Uterus (tissue), 4 donors: ENCODE data around the gene DOCK6. TPM values are rescaled to one million over a fixed set of nuclear protein-coding genes. Genes with fewer than 3 reads are reported as not detected.
A peak's percentile ranks its signal among the peaks of the same experiment; 100 is the strongest.
"Not testable (repeated sequence)": the region's sequence is repeated elsewhere in the genome, so short reads cannot be mapped to it uniquely, and the experiment has no call there.

Experiments used
- DNase-seq, 2 donors: peaks; one replicate each; pipeline ENCODE4 v3.0.0-alpha.2; 2019 to 2020
- H3K27ac ChIP-seq, 2 donors: fragments of 200-600 bp; sonication (generic); 1 replicate in 1 of 2; 2 replicates in 1 of 2; pipeline ENCODE4 v1.5.1; 2016 to 2018
- H3K27me3 ChIP-seq, 2 donors: fragments of 200-600 bp; sonication (generic); one replicate each; pipeline ENCODE4 v1.5.1; 2018 to 2019; ENCODE audit warnings: control low read depth in 1 of 2
- H3K36me3 ChIP-seq, 2 donors: fragments of 200-600 bp; sonication (generic); one replicate each; pipeline ENCODE4 v1.5.1; 2019; ENCODE audit warnings: control low read depth in 1 of 2
- H3K4me1 ChIP-seq, 2 donors: fragments of 200-600 bp; sonication (generic); one replicate each; pipeline ENCODE4 v1.5.1; 2018 to 2019; ENCODE audit warnings: control low read depth in 1 of 2
- H3K4me3 ChIP-seq, 2 donors: fragments of 200-600 bp; sonication (generic); 1 replicate in 1 of 2; 2 replicates in 1 of 2; pipeline ENCODE4 v1.5.1; 2018 to 2019; ENCODE audit warnings: mild to moderate bottlenecking in 1 of 2
- H3K9me3 ChIP-seq, 2 donors: fragments of 200-600 bp; sonication (generic); one replicate each; pipeline ENCODE4 v1.5.1; 2019; ENCODE audit warnings: control low read depth in 1 of 2
- POLR2A ChIP-seq, 2 donors: fragments of 450-650 bp; IDR thresholded peaks; one replicate each; pipeline ENCODE4 v1.6.1; 2016; ENCODE audit warnings: antibody characterized with exemption in 2 of 2, mild to moderate bottlenecking in 1 of 2, moderate library complexity in 1 of 2
- intact Hi-C: fragments of 100-400 bp; cut with DNase I; formaldehyde crosslinking; loops from one replicate; pipeline ENCODE4 v1.15.1; 2023; ENCODE audit warnings: low total_unique reads
- total RNA-seq, 4 donors: library from RNA; depleted of rRNA in 3 of 4; stranded (reverse); fragments of >200 nt in 3 of 4; gene quantifications; one replicate each; pipeline versions ENCODE4 v1.1.0 to v1.2.4, GENCODE V29; 2014 to 2023
- TF ChIP-seq, protein P1 (sequence below), 4 experiments: fragments of 200-600 bp in 2 of 4; fragments of 450-650 bp in 2 of 4; sonication (generic) in 2 of 4; IDR thresholded peaks; one replicate each; pipeline ENCODE4 v1.5.1; 2016 to 2019; ENCODE audit warnings: antibody characterized with exemption in 4 of 4, mild to moderate bottlenecking in 2 of 4, moderate library complexity in 1 of 4
- donor health status: DM: yes; HTN: yes; CAD: no.

Gene DOCK6
- total RNA-seq, 4 donors from 2014 or later = 13.5 to 89.4 (median 38.6) TPM

DNA sequence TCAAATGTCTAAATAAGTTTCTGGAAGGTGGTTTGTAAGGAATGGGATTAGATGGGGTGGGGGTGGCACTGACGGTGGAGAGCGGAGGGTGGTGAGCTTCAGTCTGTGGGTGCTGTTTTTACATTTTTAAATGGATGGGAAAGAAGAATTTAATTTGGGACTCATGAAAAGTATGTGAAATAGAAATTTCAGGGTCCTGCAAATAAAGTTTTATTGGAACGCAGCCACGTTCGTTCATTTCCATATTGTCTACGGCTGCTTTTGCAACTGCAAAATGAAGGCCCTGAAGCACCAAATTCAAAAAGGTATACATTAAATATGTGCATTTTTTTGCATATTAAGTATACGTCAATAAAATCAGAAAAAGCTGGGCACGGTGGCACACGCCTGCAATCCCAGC, 74.9 kb downstream of the DOCK6 start:
- H3K27me3 ChIP-seq = no peaks in the 10 kb centered on the region
- no peaks in the 10 kb centered on the region for H3K9me3 ChIP-seq
- intact Hi-C loops = no loop called here
- H3K4me3 ChIP-seq = no peak overlapping the region
- DNase-seq = no peak
- H3K27ac ChIP-seq = peak overlapping the region; percentile 98 to 99
- peaks cover 12 to 23% of the 10 kb centered on the region in 2 donors for H3K4me1 ChIP-seq
- no peaks in the 10 kb centered on the region for H3K36me3 ChIP-seq
- TF ChIP-seq POLR2A (IDR thresholded peaks at IDR 0.05) = no peak
- TF ChIP-seq, protein P1, sequence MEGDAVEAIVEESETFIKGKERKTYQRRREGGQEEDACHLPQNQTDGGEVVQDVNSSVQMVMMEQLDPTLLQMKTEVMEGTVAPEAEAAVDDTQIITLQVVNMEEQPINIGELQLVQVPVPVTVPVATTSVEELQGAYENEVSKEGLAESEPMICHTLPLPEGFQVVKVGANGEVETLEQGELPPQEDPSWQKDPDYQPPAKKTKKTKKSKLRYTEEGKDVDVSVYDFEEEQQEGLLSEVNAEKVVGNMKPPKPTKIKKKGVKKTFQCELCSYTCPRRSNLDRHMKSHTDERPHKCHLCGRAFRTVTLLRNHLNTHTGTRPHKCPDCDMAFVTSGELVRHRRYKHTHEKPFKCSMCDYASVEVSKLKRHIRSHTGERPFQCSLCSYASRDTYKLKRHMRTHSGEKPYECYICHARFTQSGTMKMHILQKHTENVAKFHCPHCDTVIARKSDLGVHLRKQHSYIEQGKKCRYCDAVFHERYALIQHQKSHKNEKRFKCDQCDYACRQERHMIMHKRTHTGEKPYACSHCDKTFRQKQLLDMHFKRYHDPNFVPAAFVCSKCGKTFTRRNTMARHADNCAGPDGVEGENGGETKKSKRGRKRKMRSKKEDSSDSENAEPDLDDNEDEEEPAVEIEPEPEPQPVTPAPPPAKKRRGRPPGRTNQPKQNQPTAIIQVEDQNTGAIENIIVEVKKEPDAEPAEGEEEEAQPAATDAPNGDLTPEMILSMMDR (IDR thresholded peaks at IDR 0.05) = no peak

DNA sequence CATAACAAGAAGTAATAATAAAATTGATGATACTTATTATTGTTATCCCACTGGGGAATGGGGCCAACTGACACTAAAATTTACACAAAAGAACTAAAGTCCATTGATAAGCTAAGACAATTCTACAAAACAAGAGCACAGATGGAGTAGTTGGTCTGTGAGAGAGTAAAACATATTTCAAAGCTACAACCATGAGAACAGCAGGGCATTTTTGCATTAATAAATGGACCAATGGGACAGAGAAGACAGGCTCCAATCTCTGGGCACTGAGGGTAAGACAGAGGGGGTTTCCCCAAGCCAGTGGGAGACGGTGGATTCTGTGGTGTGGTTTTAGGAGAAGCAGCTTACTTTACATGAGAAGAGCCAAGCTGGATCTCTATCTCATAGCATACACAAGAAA, 79.3 kb downstream of the DOCK6 start:
- Histone ChIP-seq H3K27me3 (no peaks in the 10 kb centered on the region), H3K9me3 (no peaks in the 10 kb centered on the region), H3K27ac (peak overlapping the region; percentile 98 to 99), H3K4me1 (peaks cover 11 to 31% of the 10 kb centered on the region in 2 donors), H3K36me3 (no peaks in the 10 kb centered on the region), H3K4me3 (no peak overlapping the region)
- intact Hi-C loops = no loop called here
- TF ChIP-seq POLR2A (IDR thresholded peaks at IDR 0.05) = no peak
- TF ChIP-seq, protein P1 (IDR thresholded peaks at IDR 0.05) = no peak
- DNase-seq = no peak

DNA sequence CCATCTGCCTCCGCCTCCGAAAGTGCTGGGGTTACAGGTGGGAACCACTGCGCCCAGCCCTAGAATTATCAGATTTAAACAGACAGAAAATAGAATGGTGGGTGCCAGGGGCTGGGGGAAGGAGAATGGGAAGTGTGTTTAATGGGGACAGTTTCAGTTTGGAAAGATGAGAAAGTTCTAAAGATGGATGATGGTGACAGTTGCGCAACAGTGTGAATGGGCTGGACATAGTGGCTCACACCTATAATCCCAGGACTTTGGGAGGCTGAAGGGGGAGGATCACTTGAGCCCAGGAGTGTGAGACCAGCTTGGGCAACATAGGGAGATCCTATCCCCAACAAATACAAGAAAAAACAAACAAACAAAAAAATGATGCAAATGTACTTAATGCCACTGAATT, 80.8 kb downstream of the DOCK6 start:
- peaks cover 8 to 31% of the 10 kb centered on the region in 2 donors for H3K4me1 ChIP-seq
- H3K4me3 ChIP-seq = no peak overlapping the region
- H3K27ac ChIP-seq = peak overlapping the region; percentile 98 to 99
- TF ChIP-seq, protein P1 (IDR thresholded peaks at IDR 0.05) = no peak
- no peak for TF ChIP-seq POLR2A (IDR thresholded peaks at IDR 0.05)
- H3K36me3 ChIP-seq = no peaks in the 10 kb centered on the region
- no peak for DNase-seq
- no peaks in the 10 kb centered on the region for H3K27me3 ChIP-seq
- no peaks in the 10 kb centered on the region for H3K9me3 ChIP-seq
- intact Hi-C loops = no loop called here

DNA sequence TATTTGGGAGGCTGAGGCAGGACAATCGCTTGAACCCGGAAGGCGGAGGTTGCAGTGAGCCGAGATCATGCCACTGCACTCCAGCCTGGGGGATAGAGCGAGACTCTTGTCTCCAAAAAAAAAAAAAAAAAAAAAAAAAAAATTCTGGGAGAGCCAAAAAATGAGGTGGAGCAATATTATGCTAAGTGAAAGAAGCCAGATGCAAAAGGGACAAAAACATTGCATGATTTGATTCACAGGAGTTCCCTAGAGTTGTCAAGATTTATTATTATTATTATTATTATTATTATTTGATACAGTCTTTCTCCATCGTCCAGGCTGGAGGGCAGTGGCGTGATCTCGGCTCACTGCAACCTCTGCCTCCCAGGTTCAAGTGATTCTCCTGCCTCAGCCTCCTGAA, 81.3 kb downstream of the DOCK6 start:
- H3K36me3 ChIP-seq, intact Hi-C loops, H3K9me3 ChIP-seq, DNase-seq, H3K27me3 ChIP-seq, H3K4me3 ChIP-seq: not testable (repeated sequence)
- H3K27ac ChIP-seq = peak overlapping the region; percentile 98 to 99
- H3K4me1 ChIP-seq = peaks cover 8 to 31% of the 10 kb centered on the region in 2 donors

DNA sequence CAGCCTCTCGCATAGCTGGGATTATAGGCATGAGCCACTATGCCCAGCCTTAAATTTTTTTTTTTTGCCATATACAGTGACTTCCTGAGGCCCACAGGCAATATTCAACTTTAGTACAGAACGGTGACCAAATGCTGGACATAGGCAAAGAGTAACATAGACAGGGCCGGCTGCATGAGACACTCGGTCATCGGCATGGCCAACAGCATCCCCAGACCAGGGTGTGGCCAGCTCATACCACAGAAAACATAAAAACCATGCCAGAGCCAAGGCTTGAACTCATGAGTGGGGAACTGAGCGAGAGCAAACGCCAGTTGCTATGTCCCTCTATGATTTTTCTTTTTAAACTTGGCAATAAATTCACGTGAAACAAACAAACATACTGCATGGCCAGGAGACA, 82.0 kb downstream of the DOCK6 start:
- Histone ChIP-seq H3K36me3 (no peaks in the 10 kb centered on the region), H3K9me3 (no peaks in the 10 kb centered on the region), H3K27ac (peak overlapping the region; percentile 98 to 99), H3K4me1 (peaks cover 5 to 28% of the 10 kb centered on the region in 2 donors), H3K4me3 (no peak overlapping the region), H3K27me3 (no peaks in the 10 kb centered on the region)
- no peak for DNase-seq
- TF ChIP-seq, protein P1 (IDR thresholded peaks at IDR 0.05) = no peak
- TF ChIP-seq POLR2A (IDR thresholded peaks at IDR 0.05) = no peak
- intact Hi-C loops = no loop called here

DNA sequence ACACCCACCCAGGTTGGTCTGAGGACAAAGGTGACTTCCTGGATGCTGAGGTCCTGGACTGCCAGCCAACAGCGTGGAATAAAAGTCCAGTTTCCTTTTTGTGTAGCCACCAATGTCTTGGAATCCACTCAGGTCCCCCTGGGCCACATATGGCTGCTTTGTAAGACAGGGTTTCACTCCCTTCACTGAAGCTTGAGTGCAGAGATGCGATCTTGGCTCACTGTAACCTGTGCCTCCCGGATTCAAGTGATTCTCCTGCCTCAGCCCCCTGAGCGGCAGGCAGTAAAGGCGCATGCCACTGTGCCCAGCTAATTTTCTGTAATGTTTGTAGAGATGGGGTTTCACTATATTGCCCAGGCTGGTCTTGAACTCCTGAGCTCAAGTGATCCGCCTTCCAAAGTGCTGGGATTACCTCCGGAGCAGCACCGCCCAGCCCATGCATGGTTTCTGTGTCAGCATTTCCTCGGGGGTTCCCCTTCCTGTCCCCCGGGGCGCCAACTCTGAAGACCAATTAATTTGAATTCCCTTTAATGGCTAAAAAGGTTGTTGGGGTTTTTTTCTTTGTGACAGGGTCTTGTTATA, 82.5 kb downstream of the DOCK6 start:
- Histone ChIP-seq H3K36me3 (no peaks in the 10 kb centered on the region), H3K4me1 (peaks cover 0 to 24% of the 10 kb centered on the region in 2 donors), H3K4me3 (peak overlapping the region in 1 of 2 donors; percentile 6), H3K27me3 (no peaks in the 10 kb centered on the region), H3K9me3 (no peaks in the 10 kb centered on the region), H3K27ac (peak overlapping the region; percentile 98 to 99)
- TF ChIP-seq, protein P1 (IDR thresholded peaks at IDR 0.05) = no peak
- TF ChIP-seq POLR2A (IDR thresholded peaks at IDR 0.05) = no peak
- intact Hi-C loops = no loop called here
- no peak for DNase-seq

DNA sequence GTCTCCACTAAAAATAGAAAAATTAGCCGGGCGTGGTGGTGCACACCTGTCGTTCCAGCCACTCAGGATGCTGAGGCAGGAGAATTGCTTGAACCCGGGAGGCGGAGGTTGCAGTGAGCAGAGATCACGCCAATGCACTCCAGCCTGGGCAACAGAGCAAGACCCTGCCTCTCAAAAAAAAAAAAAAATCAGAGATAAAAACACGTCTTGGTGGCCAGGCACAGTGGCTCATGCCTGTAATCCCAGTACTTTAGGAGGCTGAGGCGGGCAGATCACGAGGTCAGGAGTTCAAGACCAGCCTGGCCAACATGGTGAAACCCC, 83.2 kb downstream of the DOCK6 start:
- H3K27me3 ChIP-seq, H3K36me3 ChIP-seq, H3K4me3 ChIP-seq, DNase-seq, intact Hi-C loops, H3K9me3 ChIP-seq: not testable (repeated sequence)
- Histone ChIP-seq H3K4me1 (peaks cover 0 to 24% of the 10 kb centered on the region in 2 donors), H3K27ac (peak overlapping the region; percentile 98 to 99)
